Osteocyte (in vitro differentiated cells): ENCODE results near the gene PIAS2. TPM values are rescaled to one million over a fixed set of nuclear protein-coding genes. Genes with fewer than 3 reads are reported as not detected.
"Not testable (repeated sequence)": the region's sequence is repeated elsewhere in the genome, so short reads cannot be mapped to it uniquely, and the experiment has no call there.

ENCODE experiments used
- DNase-seq: peaks from one replicate; pipeline ENCODE4 v3.0.0; 2021; ENCODE audit warnings: mixed read lengths; ENCODE audit not compliant: unreplicated experiment; ENCODE audit errors: extremely low spot score
- H3K27ac Mint-ChIP-seq: one replicate; pipeline ENCODE4 v1.8.0; 2021; ENCODE audit warnings: mild to moderate bottlenecking, mixed read lengths; ENCODE audit not compliant: unreplicated experiment
- H3K27me3 Mint-ChIP-seq: one replicate; pipeline ENCODE4 v1.8.0; 2021; ENCODE audit warnings: mixed read lengths; ENCODE audit not compliant: unreplicated experiment
- H3K36me3 Mint-ChIP-seq: one replicate; pipeline ENCODE4 v1.8.0; 2021; ENCODE audit warnings: mixed read lengths; ENCODE audit not compliant: unreplicated experiment
- H3K4me1 Mint-ChIP-seq: one replicate; pipeline ENCODE4 v1.8.0; 2021; ENCODE audit warnings: mixed read lengths; ENCODE audit not compliant: unreplicated experiment
- H3K4me3 Mint-ChIP-seq: one replicate; pipeline ENCODE4 v1.8.0; 2021; ENCODE audit warnings: mild to moderate bottlenecking, moderate library complexity, mixed read lengths; ENCODE audit not compliant: unreplicated experiment
- H3K9me3 Mint-ChIP-seq: one replicate; pipeline ENCODE4 v1.8.0; 2021; ENCODE audit warnings: mixed read lengths; ENCODE audit not compliant: unreplicated experiment
- CTCF ChIP-seq: fragments of 200-600 bp; sonication (generic); IDR thresholded peaks from 2 replicates; pipeline ENCODE4 v1.5.0; 2021; ENCODE audit warnings: antibody characterized with exemption, mild to moderate bottlenecking, moderate library complexity
- total RNA-seq: library from RNA; stranded (reverse); gene quantifications from 2 replicates; pipeline ENCODE4 v1.2.1, GENCODE V29; 2021

PIAS2 gene
- total RNA-seq, 1 donor from 2014 or later = 50.6 TPM

GRCh38 chr18:46842583-46842982 lies 74.7 kb downstream of the PIAS2 start:
- H3K9me3 Mint-ChIP-seq = no peaks in the 10 kb centered on the region
- no peak overlapping the region for H3K27ac Mint-ChIP-seq
- peaks cover 13% of the 10 kb centered on the region for H3K36me3 Mint-ChIP-seq
- no peak for TF ChIP-seq CTCF
- DNase-seq = no peak
- H3K4me1 Mint-ChIP-seq = no peaks in the 10 kb centered on the region
- no peaks in the 10 kb centered on the region for H3K27me3 Mint-ChIP-seq
- no peak overlapping the region for H3K4me3 Mint-ChIP-seq

GRCh38 chr18:46833899-46834298 lies 83.4 kb downstream of the PIAS2 start:
- H3K27ac Mint-ChIP-seq = no peak overlapping the region
- TF ChIP-seq CTCF = no peak
- no peak overlapping the region for H3K4me3 Mint-ChIP-seq
- H3K4me1 Mint-ChIP-seq = peaks cover 6% of the 10 kb centered on the region
- peaks cover 37% of the 10 kb centered on the region for H3K36me3 Mint-ChIP-seq
- DNase-seq = no peak
- H3K27me3 Mint-ChIP-seq = no peaks in the 10 kb centered on the region
- H3K9me3 Mint-ChIP-seq = peaks cover 6% of the 10 kb centered on the region

DNA sequence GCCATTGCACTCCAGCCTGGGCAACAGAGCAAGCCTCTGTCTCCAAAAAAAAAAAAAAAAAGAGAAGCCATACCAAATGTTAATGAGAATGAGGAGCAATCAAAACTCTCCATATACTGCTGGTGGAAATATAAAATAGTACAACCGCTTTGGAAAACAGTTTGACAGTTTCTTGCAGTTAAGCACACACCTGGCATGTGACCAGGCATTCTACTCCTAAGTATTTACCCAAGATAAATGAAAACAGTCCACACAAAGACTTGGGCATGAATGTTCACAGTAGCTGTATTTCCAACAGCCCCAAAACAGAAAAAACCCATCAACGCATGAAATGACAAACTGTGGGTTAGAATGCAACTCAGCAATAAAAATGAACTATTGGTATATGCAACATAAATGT lies 84.5 kb downstream of the PIAS2 start:
- H3K27me3 Mint-ChIP-seq = no peaks in the 10 kb centered on the region
- no peak overlapping the region for H3K4me3 Mint-ChIP-seq
- no peak for DNase-seq
- peaks cover 41% of the 10 kb centered on the region for H3K36me3 Mint-ChIP-seq
- no peak overlapping the region for H3K27ac Mint-ChIP-seq
- no peak for TF ChIP-seq CTCF
- peaks cover 6% of the 10 kb centered on the region for H3K4me1 Mint-ChIP-seq
- peaks cover 6% of the 10 kb centered on the region for H3K9me3 Mint-ChIP-seq

DNA sequence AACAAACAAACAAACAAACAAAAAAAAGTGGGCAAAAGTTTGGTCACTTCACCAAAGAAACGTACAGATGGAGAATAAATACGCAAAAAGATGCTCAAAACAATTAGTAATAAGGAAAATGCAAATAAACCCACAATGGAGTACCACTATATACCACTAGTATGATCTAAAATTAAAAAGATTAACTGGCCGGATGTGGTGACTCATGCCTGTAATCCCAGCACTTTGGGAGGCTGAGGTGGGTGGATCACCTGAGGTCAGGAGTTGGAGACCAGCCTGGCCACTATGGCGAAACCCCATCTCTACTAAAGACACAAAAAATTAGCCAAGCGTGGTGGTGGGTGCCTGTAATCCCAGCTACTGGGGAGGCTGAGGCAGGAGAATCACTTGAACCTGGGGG lies 84.9 kb downstream of the PIAS2 start:
- not testable (repeated sequence) for DNase-seq, H3K4me1 Mint-ChIP-seq, H3K27me3 Mint-ChIP-seq, H3K4me3 Mint-ChIP-seq, H3K27ac Mint-ChIP-seq, H3K9me3 Mint-ChIP-seq
- peaks cover 45% of the 10 kb centered on the region for H3K36me3 Mint-ChIP-seq

DNA sequence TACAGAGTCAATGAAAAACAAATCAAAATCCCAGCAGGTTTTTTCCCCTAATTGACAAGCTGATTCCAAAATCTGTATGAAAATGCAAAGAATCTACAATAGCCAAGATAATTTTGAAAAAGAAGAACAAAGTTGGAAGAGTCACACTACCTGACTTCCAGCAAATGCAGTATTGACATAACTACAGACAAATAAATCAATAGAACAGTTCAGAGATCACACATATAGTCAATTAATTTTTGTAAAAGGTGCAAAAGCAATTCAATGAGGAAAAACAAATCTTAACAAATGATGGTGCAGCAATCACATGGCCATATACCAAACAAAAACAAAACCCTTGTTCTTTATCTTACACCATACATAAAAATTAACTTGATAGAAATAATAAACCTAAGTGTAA lies 85.9 kb downstream of the PIAS2 start:
- Mint-ChIP-seq H3K27ac (no peak overlapping the region), H3K4me1 (peaks cover 6% of the 10 kb centered on the region), H3K9me3 (peaks cover 6% of the 10 kb centered on the region), H3K36me3 (peaks cover 49% of the 10 kb centered on the region), H3K27me3 (no peaks in the 10 kb centered on the region), H3K4me3 (no peak overlapping the region)
- TF ChIP-seq CTCF = no peak
- no peak for DNase-seq

DNA sequence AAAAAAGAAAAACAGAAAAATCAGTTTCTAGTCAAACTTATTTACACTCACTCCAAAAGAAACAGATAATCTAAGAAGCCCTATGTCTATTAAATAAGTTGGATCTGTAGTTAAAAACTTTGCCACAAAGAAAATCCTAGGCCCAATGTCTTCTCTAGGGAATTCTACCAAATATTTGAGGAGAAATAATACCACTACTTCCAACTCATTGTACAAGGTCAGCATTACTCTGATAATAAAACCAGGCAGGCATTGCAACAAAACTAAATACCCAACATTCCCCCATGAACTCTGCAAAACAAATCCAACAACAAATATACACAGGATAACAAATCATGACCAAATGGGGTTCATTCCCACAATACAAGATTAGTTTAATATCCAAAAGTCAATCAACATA lies 86.7 kb downstream of the PIAS2 start:
- no peak for DNase-seq
- no peak for TF ChIP-seq CTCF
- Mint-ChIP-seq H3K9me3 (peaks cover 6% of the 10 kb centered on the region), H3K36me3 (peaks cover 48% of the 10 kb centered on the region), H3K27ac (no peak overlapping the region), H3K4me3 (no peak overlapping the region), H3K4me1 (peaks cover 6% of the 10 kb centered on the region), H3K27me3 (no peaks in the 10 kb centered on the region)
